IMR-90 (cell line): ENCODE results near the gene HIVEP1. TPM values are rescaled to one million over a fixed set of nuclear protein-coding genes. Genes with fewer than 3 reads are reported as not detected.

ENCODE experiments used
- ATAC-seq: fragments of 200-7000 bp; cut with Tn5 transposase; 2 replicates; pipeline ENCODE4 v1.9.1; 2020; ENCODE audit warnings: low read depth, mild to moderate bottlenecking, moderate library complexity
- BruUV-seq: library from RNA; stranded (reverse); fragments of 400-500 nt; replicated peaks from 2 replicates; lab custom pipeline; 2021; lab: Mats Ljungman, UMichigan
- CTCF ChIA-PET: fragments of 300-600 bp; formaldehyde crosslinking; extraction: SDS; loops from one replicate; lab custom pipeline; 2021; ENCODE audit warnings: antibody characterized with exemption; lab: Yijun Ruan, JAX
- POLR2A ChIA-PET: fragments of 300-600 bp; sonication (Branson Sonifier 250); formaldehyde crosslinking; loops from one replicate; lab custom pipeline; 2022; ENCODE audit warnings: antibody characterized with exemption; ENCODE audit not compliant: unreplicated experiment; lab: Charles Lee
- DNase-seq: peaks from one replicate; pipeline ENCODE4 v3.0.0; 2013
- H2AFZ ChIP-seq: replicated peaks from 2 replicates; pipeline ENCODE3; 2013; ENCODE audit warnings: low read length, mild to moderate bottlenecking; ENCODE audit not compliant: poor library complexity
- H2AK5ac ChIP-seq: 2 replicates; pipeline ENCODE4 v1.6.1; 2013; ENCODE audit warnings: low read depth, low read length, inconsistent platforms
- H2AK9ac ChIP-seq: replicated peaks from 2 replicates; pipeline ENCODE3; 2013; ENCODE audit warnings: mild to moderate bottlenecking, low read depth, low read length, moderate library complexity; ENCODE audit not compliant: poor library complexity
- H2BK120ac ChIP-seq: 2 replicates; pipeline ENCODE4 v1.6.1; 2013; ENCODE audit warnings: low read depth, low read length, inconsistent platforms
- H2BK15ac ChIP-seq: 3 replicates; pipeline ENCODE4 v1.6.1; 2013; ENCODE audit warnings: low read depth, low read length, inconsistent platforms
- H2BK20ac ChIP-seq: 2 replicates; pipeline ENCODE4 v1.6.1; 2013; ENCODE audit warnings: low read depth, mild to moderate bottlenecking, inconsistent platforms, low read length, moderate library complexity
- H2BK5ac ChIP-seq: 2 replicates; pipeline ENCODE4 v1.6.1; 2013; ENCODE audit warnings: mild to moderate bottlenecking, low read depth, low read length, inconsistent platforms; ENCODE audit not compliant: poor library complexity, severe bottlenecking
- H3K14ac ChIP-seq: replicated peaks from 2 replicates; pipeline ENCODE4 v1.6.1; 2013; ENCODE audit warnings: low read depth, low read length, inconsistent platforms
- H3K18ac ChIP-seq: 2 replicates; pipeline ENCODE4 v1.6.1; 2013; ENCODE audit warnings: low read depth, low read length, control low read depth
- H3K23ac ChIP-seq: 2 replicates; pipeline ENCODE4 v1.6.1; 2013; ENCODE audit warnings: low read depth, low read length, inconsistent platforms
- H3K27ac ChIP-seq: 2 replicates; pipeline ENCODE4 v1.5.1; 2013; ENCODE audit warnings: mild to moderate bottlenecking, control low read depth, low read length; ENCODE audit not compliant: insufficient read depth
- H3K27me3 ChIP-seq: 2 replicates; pipeline ENCODE4 v1.6.1; 2013; ENCODE audit warnings: low read length; ENCODE audit not compliant: control insufficient read depth, insufficient read depth
- H3K36me3 ChIP-seq: 2 replicates; pipeline ENCODE4 v1.6.1; 2013; ENCODE audit warnings: low read length, mixed read lengths; ENCODE audit not compliant: control insufficient read depth, insufficient read depth
- H3K4ac ChIP-seq: 2 replicates; pipeline ENCODE4 v1.6.1; 2013; ENCODE audit warnings: low read depth, low read length, inconsistent platforms
- H3K4me1 ChIP-seq: 2 replicates; pipeline ENCODE4 v1.6.1; 2013; ENCODE audit warnings: low read length, mixed read lengths; ENCODE audit not compliant: control insufficient read depth, insufficient read depth
- H3K4me2 ChIP-seq: 2 replicates; pipeline ENCODE4 v1.6.1; 2013; ENCODE audit warnings: low read depth, mild to moderate bottlenecking, control low read depth, low read length, moderate library complexity
- H3K4me3 ChIP-seq: 2 replicates; pipeline ENCODE4 v1.5.1; 2013; ENCODE audit warnings: low read depth, mild to moderate bottlenecking, control low read depth, low read length, moderate library complexity; ENCODE audit not compliant: insufficient read depth
- H3K56ac ChIP-seq: 2 replicates; pipeline ENCODE4 v1.6.1; 2013; ENCODE audit warnings: low read length, inconsistent platforms; ENCODE audit not compliant: insufficient read depth; ENCODE audit errors: extremely low read depth
- H3K79me1 ChIP-seq, 2 experiments: 2 replicates each; pipeline ENCODE4 v1.6.1; 2013; ENCODE audit warnings: low read length in 2 of 2, inconsistent platforms in 1 of 2, low read depth in 1 of 2
- H3K9ac ChIP-seq: 2 replicates; pipeline ENCODE4 v1.6.1; 2013; ENCODE audit warnings: low read depth, low read length, control low read depth
- H3K9me1 ChIP-seq: 2 replicates; pipeline ENCODE4 v1.6.1; 2013; ENCODE audit warnings: low read length, inconsistent platforms; ENCODE audit not compliant: insufficient read depth
- H3K9me3 ChIP-seq: 2 replicates; pipeline ENCODE4 v1.6.1; 2013; ENCODE audit warnings: low read length; ENCODE audit not compliant: control insufficient read depth, insufficient read depth
- H4K20me1 ChIP-seq: 2 replicates; pipeline ENCODE4 v1.6.1; 2013; ENCODE audit warnings: low read length, inconsistent platforms; ENCODE audit not compliant: insufficient read depth
- H4K5ac ChIP-seq: 2 replicates; pipeline ENCODE4 v1.6.1; 2013; ENCODE audit warnings: mild to moderate bottlenecking, low read depth, low read length, control low read depth
- H4K8ac ChIP-seq, 2 experiments: 2 replicates each; pipeline ENCODE4 v1.6.1; 2013; ENCODE audit warnings: low read depth in 2 of 2, low read length in 2 of 2, control low read depth in 1 of 2, inconsistent platforms in 1 of 2
- H4K91ac ChIP-seq: 2 replicates; pipeline ENCODE4 v1.6.1; 2013; ENCODE audit warnings: low read depth, low read length, inconsistent platforms; ENCODE audit not compliant: insufficient read depth
- CTCF ChIP-seq: conservative IDR thresholded peaks from 2 replicates; pipeline ENCODE4 v1.5.1; 2012; ENCODE audit warnings: mild to moderate bottlenecking, low read depth, low read length, improper control_type of control experiment
- ELK1 ChIP-seq: fragments of 150-350 bp; IDR thresholded peaks from 2 replicates; pipeline ENCODE4 v1.6.1; 2016; ENCODE audit warnings: low read depth, mild to moderate bottlenecking, low read length, moderate library complexity, borderline replicate concordance
- FOS ChIP-seq: fragments of 150-350 bp; IDR thresholded peaks from 2 replicates; pipeline ENCODE4 v1.6.1; 2016; ENCODE audit warnings: low read depth, low read length
- MAZ ChIP-seq: IDR thresholded peaks from 2 replicates; pipeline ENCODE4 v1.6.1; 2012; ENCODE audit warnings: low read depth, mild to moderate bottlenecking, low read length, improper control_type of control experiment, moderate library complexity, borderline replicate concordance
- NFE2L2 ChIP-seq: fragments of 150-350 bp; IDR thresholded peaks from 2 replicates; pipeline ENCODE4 v1.6.1; 2016; ENCODE audit warnings: low read depth, mild to moderate bottlenecking, low read length
- RAD21 ChIP-seq: IDR thresholded peaks from 2 replicates; pipeline ENCODE4 v1.6.1; 2012; ENCODE audit warnings: low read length, improper control_type of control experiment
- RCOR1 ChIP-seq: IDR thresholded peaks from 2 replicates; pipeline ENCODE4 v1.6.1; 2012; ENCODE audit warnings: mild to moderate bottlenecking, low read length, improper control_type of control experiment; ENCODE audit not compliant: insufficient replicate concordance
- WGBS, 2 experiments: methylation state at CpG; one replicate each; pipeline versions ENCODE4 v1.1.5 to v1.1.7; 2013; ENCODE audit warnings: missing lambda C conversion rate in 2 of 2; ENCODE audit not compliant: insufficient read length in 1 of 2; ENCODE audit errors: extremely low coverage in 2 of 2; 5-methylcytosine and 5-hydroxymethylcytosine counted together
- dilution Hi-C: fragments of 300-500 bp; cut with HindIII; formaldehyde crosslinking; loops from one replicate; pipeline ENCODE4 v1.14.3; 2018; ENCODE audit warnings: low sequenced_read_pairs; ENCODE audit not compliant: unreplicated experiment
- in situ Hi-C: fragments of 300-500 bp; cut with MboI; formaldehyde crosslinking; loops from 3 replicates; pipeline ENCODE4 v1.14.3; 2019; ENCODE audit warnings: low sequenced_read_pairs, inconsistent platforms, mixed read lengths
- intact Hi-C: fragments of 100-400 bp; cut with micrococcal nuclease; formaldehyde crosslinking; loops from 2 replicates; pipeline ENCODE4 v1.10.0; 2022
- polyA plus RNA-seq, 3 experiments: library from polyadenylated mRNA; depleted of rRNA; stranded (reverse); fragments of >200 nt; gene quantifications; 2 replicates each; pipeline ENCODE4 v1.2.3, GENCODE V29; 2012; ENCODE audit warnings: low replicate concordance in 1 of 3
- total RNA-seq: library from RNA; depleted of rRNA; stranded (reverse); fragments of >200 nt; gene quantifications from 2 replicates; pipeline ENCODE4 v1.2.3, GENCODE V29; 2012

The HIVEP1 gene
- total and polyA plus RNA-seq, 2 of the 4 experiments (the other 2 are of a cell fraction): 13.0 to 17.2 TPM

GRCh38 chr6:12125396-12125795, 113.3 kb downstream of the HIVEP1 start:
- H2BK20ac ChIP-seq: no peak overlapping the region
- H3K79me1 ChIP-seq: peaks cover 5 to 31% of the 10 kb centered on the region in 2 experiments
- no peak overlapping the region for H3K9ac ChIP-seq
- H2BK5ac ChIP-seq: no peak overlapping the region
- DNase-seq: no peak
- peaks cover 23% of the 10 kb centered on the region for H3K36me3 ChIP-seq
- 77% methylated on average over 4 of the region's 4 CpGs; no CpG with 5 or more reads in 1 of the 2 experiments for WGBS, 2 experiments
- H2BK15ac ChIP-seq: no peak overlapping the region
- CTCF ChIA-PET: no interaction called here
- H4K91ac ChIP-seq: no peak overlapping the region
- no peak overlapping the region for H2AFZ ChIP-seq
- no peak overlapping the region for H3K4me2 ChIP-seq
- H2AK5ac ChIP-seq: no peak overlapping the region
- TF ChIP-seq NFE2L2: no peak
- no peak for TF ChIP-seq FOS
- TF ChIP-seq RAD21: no peak
- TF ChIP-seq MAZ: no peak
- TF ChIP-seq ELK1: no peak
- no peak for TF ChIP-seq CTCF
- TF ChIP-seq RCOR1: no peak
- no peak overlapping the region for H3K27ac ChIP-seq
- no peak overlapping the region for H3K4me3 ChIP-seq
- peaks cover 8% of the 10 kb centered on the region; the same call in 1 of the 2 replicates for H3K9me1 ChIP-seq
- H3K9me3 ChIP-seq: no peaks in the 10 kb centered on the region
- intact Hi-C loops: no loop called here
- no TSS peak for BruUV-seq
- no peaks in the 10 kb centered on the region for H3K4me1 ChIP-seq
- no peaks in the 10 kb centered on the region for H4K20me1 ChIP-seq
- in situ Hi-C loops: no loop called here
- H2BK120ac ChIP-seq: no peak overlapping the region
- H3K4ac ChIP-seq: no peak overlapping the region
- H2AK9ac ChIP-seq: no peak overlapping the region
- no peak overlapping the region for H4K8ac ChIP-seq
- H3K18ac ChIP-seq: no peak overlapping the region
- H3K27me3 ChIP-seq: no peaks in the 10 kb centered on the region
- H3K23ac ChIP-seq: no peak overlapping the region
- no peak for ATAC-seq
- H3K56ac ChIP-seq: no peak overlapping the region
- H4K5ac ChIP-seq: no peak overlapping the region
- POLR2A ChIA-PET: no interaction called here
- no peak overlapping the region for H3K14ac ChIP-seq
- dilution Hi-C loops: no loop called here
